ENCODE results near the gene MYOF.

- TF ChIP-seq RAD21 (IDR thresholded peaks at IDR 0.05; ENCODE audit: low read length) (no peak), EP300 (IDR thresholded peaks at IDR 0.05; ENCODE audit: borderline replicate concordance in 1 of 2, low read depth in 1 of 2, low read length in 1 of 2) (no peak), TCF12 (IDR thresholded peaks at IDR 0.05) (no peak), CTCF (IDR thresholded peaks at IDR 0.05) (no peak)
Observed at GRCh38 chr10:93416824-93417223, 65.3 kb downstream of the MYOF start.

Measured in SK-N-SH (cell line).